ENCODE data around the gene JAKMIP1.

DNA sequence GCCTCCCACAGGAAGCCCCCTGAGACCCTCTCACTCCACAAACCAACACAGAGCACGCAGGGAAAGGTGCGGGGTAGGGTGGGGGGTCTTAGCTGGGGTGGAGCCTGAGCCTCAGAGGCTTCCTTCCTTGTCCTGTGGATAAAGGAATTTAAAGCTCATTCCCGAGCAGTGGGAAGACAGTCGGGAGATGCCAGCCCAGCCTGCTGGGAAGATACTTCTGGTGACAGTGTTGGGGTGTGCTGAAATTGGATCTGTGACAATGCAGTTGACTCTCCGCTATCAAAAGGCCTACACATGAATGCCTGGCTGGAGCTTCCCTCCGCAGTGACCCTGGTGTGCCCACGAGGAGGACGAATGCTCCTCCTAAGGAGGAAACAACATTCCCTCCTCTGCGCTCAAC lies 45.5 kb downstream of the JAKMIP1 start:
- TF ChIP-seq EZH2 (IDR thresholded peaks at IDR 0.05; ENCODE audit: borderline replicate concordance, insufficient read depth, low read depth, low read length, poor library complexity, severe bottlenecking): no peak
- TF ChIP-seq, protein P1, sequence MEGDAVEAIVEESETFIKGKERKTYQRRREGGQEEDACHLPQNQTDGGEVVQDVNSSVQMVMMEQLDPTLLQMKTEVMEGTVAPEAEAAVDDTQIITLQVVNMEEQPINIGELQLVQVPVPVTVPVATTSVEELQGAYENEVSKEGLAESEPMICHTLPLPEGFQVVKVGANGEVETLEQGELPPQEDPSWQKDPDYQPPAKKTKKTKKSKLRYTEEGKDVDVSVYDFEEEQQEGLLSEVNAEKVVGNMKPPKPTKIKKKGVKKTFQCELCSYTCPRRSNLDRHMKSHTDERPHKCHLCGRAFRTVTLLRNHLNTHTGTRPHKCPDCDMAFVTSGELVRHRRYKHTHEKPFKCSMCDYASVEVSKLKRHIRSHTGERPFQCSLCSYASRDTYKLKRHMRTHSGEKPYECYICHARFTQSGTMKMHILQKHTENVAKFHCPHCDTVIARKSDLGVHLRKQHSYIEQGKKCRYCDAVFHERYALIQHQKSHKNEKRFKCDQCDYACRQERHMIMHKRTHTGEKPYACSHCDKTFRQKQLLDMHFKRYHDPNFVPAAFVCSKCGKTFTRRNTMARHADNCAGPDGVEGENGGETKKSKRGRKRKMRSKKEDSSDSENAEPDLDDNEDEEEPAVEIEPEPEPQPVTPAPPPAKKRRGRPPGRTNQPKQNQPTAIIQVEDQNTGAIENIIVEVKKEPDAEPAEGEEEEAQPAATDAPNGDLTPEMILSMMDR (IDR thresholded peaks at IDR 0.05): no peak
